ENCODE results near the gene OPN3. TPM values are rescaled to one million over a fixed set of nuclear protein-coding genes. Genes with fewer than 3 reads are reported as not detected.

The OPN3 gene
- total RNA-seq, 2 donors from 2014 or later, result 7.2 to 13.4 TPM

GRCh38 chr1:241632987-241633386, 7.2 kb downstream of the OPN3 start:
- DNase-seq (ENCODE audit: low spot score) (no peak), ATAC-seq (ENCODE audit: insufficient number of reproducible peaks, low FRiP score, low read depth) (no peak)
- Histone ChIP-seq H3K27me3 (replicated peaks; ENCODE audit: insufficient read depth) (no peaks in the 10 kb centered on the region), H3K9me3 (no peaks in the 10 kb centered on the region), H3K36me3 (no peaks in the 10 kb centered on the region), H3K27ac (no peak overlapping the region), H3K4me1 (ENCODE audit: control insufficient read depth in 1 of 2, low read depth in 2 of 2) (peaks cover 13 to 14% of the 10 kb centered on the region in 2 donors), H3K4me3 (no peak overlapping the region)
- TF ChIP-seq CTCF (IDR thresholded peaks at IDR 0.05), result no peak

DNA sequence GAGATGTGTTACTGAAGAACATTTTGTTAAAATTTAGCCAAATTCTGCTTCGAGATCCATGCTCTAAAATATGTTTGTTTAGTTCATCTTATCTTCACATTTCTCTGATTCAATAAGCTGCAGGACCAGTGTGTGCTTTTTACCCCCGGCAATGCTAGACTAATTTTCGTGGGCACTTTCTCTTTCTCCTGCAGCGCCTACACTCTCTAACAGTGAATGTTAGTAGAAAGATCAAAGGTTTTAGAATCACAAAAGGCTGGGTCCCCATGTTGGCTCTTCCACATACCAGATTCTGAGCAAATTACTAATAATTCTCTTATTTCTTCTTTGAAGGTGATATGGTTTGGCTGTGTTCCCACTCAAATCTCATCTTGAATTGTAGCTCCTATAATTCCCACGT, 8.5 kb downstream of the OPN3 start:
- no peaks in the 10 kb centered on the region for H3K36me3 ChIP-seq
- no peak for TF ChIP-seq CTCF (IDR thresholded peaks at IDR 0.05)
- no peak for ATAC-seq (ENCODE audit: insufficient number of reproducible peaks, low FRiP score, low read depth)
- H3K4me1 ChIP-seq (ENCODE audit: control insufficient read depth in 1 of 2, low read depth in 2 of 2), result peaks cover 0 to 2% of the 10 kb centered on the region in 2 donors
- no peaks in the 10 kb centered on the region for H3K9me3 ChIP-seq
- DNase-seq (ENCODE audit: low spot score), result no peak
- no peaks in the 10 kb centered on the region for H3K27me3 ChIP-seq (replicated peaks; ENCODE audit: insufficient read depth)
- H3K4me3 ChIP-seq, result no peak overlapping the region
- no peak overlapping the region for H3K27ac ChIP-seq

DNA sequence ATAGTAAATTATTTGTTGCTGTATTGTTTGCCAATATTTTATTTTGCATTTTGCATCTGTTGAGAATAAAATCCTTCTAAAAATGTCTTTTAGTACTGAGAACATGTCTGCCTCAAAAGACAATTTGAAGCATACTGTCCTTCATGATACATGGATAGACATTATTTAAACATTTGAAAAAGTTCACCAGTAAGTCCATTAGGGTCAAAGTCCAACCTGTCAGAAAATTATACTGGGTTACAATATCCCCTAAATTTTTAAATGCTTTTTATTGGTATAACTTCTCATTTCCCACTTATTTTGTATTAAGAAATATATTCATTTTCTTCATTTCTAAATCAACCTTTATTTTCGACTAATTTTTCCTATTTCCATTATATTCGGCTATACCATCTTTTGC, 9.3 kb downstream of the OPN3 start:
- H3K4me3 ChIP-seq, result no peak overlapping the region
- no peaks in the 10 kb centered on the region for H3K9me3 ChIP-seq
- H3K27me3 ChIP-seq (replicated peaks; ENCODE audit: insufficient read depth), result no peaks in the 10 kb centered on the region
- no peak for TF ChIP-seq CTCF (IDR thresholded peaks at IDR 0.05)
- H3K4me1 ChIP-seq (ENCODE audit: control insufficient read depth in 1 of 2, low read depth in 2 of 2), result no peaks in the 10 kb centered on the region
- ATAC-seq (ENCODE audit: insufficient number of reproducible peaks, low FRiP score, low read depth) (no peak), DNase-seq (ENCODE audit: low spot score) (no peak)
- H3K36me3 ChIP-seq, result no peaks in the 10 kb centered on the region
- H3K27ac ChIP-seq, result no peak overlapping the region

GRCh38 chr1:241630476-241630875, 9.7 kb downstream of the OPN3 start:
- Histone ChIP-seq H3K9me3 (no peaks in the 10 kb centered on the region), H3K27me3 (replicated peaks; ENCODE audit: insufficient read depth) (no peaks in the 10 kb centered on the region), H3K4me3 (no peak overlapping the region), H3K36me3 (no peaks in the 10 kb centered on the region), H3K27ac (no peak overlapping the region), H3K4me1 (ENCODE audit: control insufficient read depth in 1 of 2, low read depth in 2 of 2) (no peaks in the 10 kb centered on the region)
- no peak for TF ChIP-seq CTCF (IDR thresholded peaks at IDR 0.05)
- DNase-seq (ENCODE audit: low spot score), result no peak
- no peak for ATAC-seq (ENCODE audit: insufficient number of reproducible peaks, low FRiP score, low read depth)

GRCh38 chr1:241630005-241630404, 10.2 kb downstream of the OPN3 start:
- no peak overlapping the region for H3K27ac ChIP-seq
- no peaks in the 10 kb centered on the region for H3K27me3 ChIP-seq (replicated peaks; ENCODE audit: insufficient read depth)
- ATAC-seq (ENCODE audit: insufficient number of reproducible peaks, low FRiP score, low read depth), result no peak
- no peaks in the 10 kb centered on the region for H3K4me1 ChIP-seq (ENCODE audit: control insufficient read depth in 1 of 2, low read depth in 2 of 2)
- H3K9me3 ChIP-seq, result no peaks in the 10 kb centered on the region
- DNase-seq (ENCODE audit: low spot score), result no peak
- TF ChIP-seq CTCF (IDR thresholded peaks at IDR 0.05), result no peak
- no peak overlapping the region for H3K4me3 ChIP-seq
- H3K36me3 ChIP-seq, result no peaks in the 10 kb centered on the region
